Muscle of leg (tissue), 9 donors: ENCODE measurements around the gene TARP. TPM values are rescaled to one million over a fixed set of nuclear protein-coding genes. Genes with fewer than 3 reads are reported as not detected.

Source experiments
- polyA plus RNA-seq, 8 donors: library from polyadenylated mRNA; unstranded; fragments of 120-200 nt; gene quantifications; one replicate each; pipeline versions ENCODE4 v1.2.1 to v1.2.3, GENCODE V29; 2013; ENCODE audit warnings: inconsistent platforms in 1 of 8, low replicate concordance in 1 of 8; ENCODE audit not compliant: insufficient read length in 8 of 8, insufficient read depth in 1 of 8
- total RNA-seq: library from RNA; stranded (reverse); fragments of 120-200 nt; gene quantifications from one replicate; pipeline ENCODE4 v1.2.4, GENCODE V29; 2013

Gene TARP

Other genes starting within 250 kb of the TARP start
- 31.9 TPM for gene STARD3NL, start 95.4 kb downstream of the TARP start, total RNA-seq
- 10 to 100 TPM; 29.7 to 37.8 (median 31.0) TPM for gene STARD3NL, start 95.4 kb downstream of the TARP start, polyA plus RNA-seq